GM23338 (cell line): Measurements from ENCODE around the gene ZFR2. TPM values are rescaled to one million over a fixed set of nuclear protein-coding genes. Genes with fewer than 3 reads are reported as not detected.

Experiments
- CREB1 ChIP-seq: fragments of 250-450 bp; sonication (Bioruptor Pico); IDR thresholded peaks from 2 replicates; pipeline ENCODE4 v1.5.0; 2020; ENCODE audit warnings: low read depth, mild to moderate bottlenecking, moderate library complexity
- EZH2phosphoT487 ChIP-seq: fragments of 200-600 bp; sonication (generic); IDR thresholded peaks from one replicate; pipeline ENCODE4 v1.8.1; 2018; ENCODE audit warnings: antibody characterized with exemption; ENCODE audit not compliant: unreplicated experiment
- JUNB ChIP-seq: IDR thresholded peaks from one replicate; pipeline ENCODE4 v1.6.1; 2016; ENCODE audit warnings: antibody characterized with exemption; ENCODE audit not compliant: unreplicated experiment
- POLR2AphosphoS5 ChIP-seq: IDR thresholded peaks from 2 replicates; pipeline ENCODE4 v1.6.1; 2016; ENCODE audit warnings: antibody characterized with exemption, low read depth
- ZNF331 ChIP-seq: fragments of 250-450 bp; sonication (Bioruptor Pico); IDR thresholded peaks from 2 replicates; pipeline ENCODE4 v1.5.0; 2020; ENCODE audit warnings: low read depth, mild to moderate bottlenecking, moderate library complexity
- polyA plus RNA-seq: library from polyadenylated mRNA; unstranded; fragments of >200 nt; fragmentation: Nextera tagmentation; extraction: Ambion mirVana; gene quantifications from 2 replicates; pipeline ENCODE4 v1.2.1, GENCODE V29; 2016
- total RNA-seq: library from RNA; depleted of rRNA; stranded (reverse); fragments of >200 nt; shearing (Covaris generic); gene quantifications from 2 replicates; pipeline ENCODE4 v1.2.3, GENCODE V29; 2014
- TF ChIP-seq, protein P1 (sequence below): fragments of 250-450 bp; sonication (Bioruptor Pico); IDR thresholded peaks from 2 replicates; pipeline ENCODE4 v1.5.0; 2020; ENCODE audit warnings: mild to moderate bottlenecking, moderate library complexity
- TF ChIP-seq, protein P2 (sequence below): IDR thresholded peaks from one replicate; pipeline ENCODE4 v1.6.1; 2018; ENCODE audit warnings: antibody characterized with exemption; ENCODE audit not compliant: unreplicated experiment
- TF ChIP-seq, protein P3 (sequence below): IDR thresholded peaks from 2 replicates; pipeline ENCODE4 v1.6.1; 2016; ENCODE audit warnings: antibody characterized with exemption

ZFR2 gene
- total and polyA plus RNA-seq, 2 experiments from 2014 or later, result 15.8 to 31.3 TPM

DNA sequence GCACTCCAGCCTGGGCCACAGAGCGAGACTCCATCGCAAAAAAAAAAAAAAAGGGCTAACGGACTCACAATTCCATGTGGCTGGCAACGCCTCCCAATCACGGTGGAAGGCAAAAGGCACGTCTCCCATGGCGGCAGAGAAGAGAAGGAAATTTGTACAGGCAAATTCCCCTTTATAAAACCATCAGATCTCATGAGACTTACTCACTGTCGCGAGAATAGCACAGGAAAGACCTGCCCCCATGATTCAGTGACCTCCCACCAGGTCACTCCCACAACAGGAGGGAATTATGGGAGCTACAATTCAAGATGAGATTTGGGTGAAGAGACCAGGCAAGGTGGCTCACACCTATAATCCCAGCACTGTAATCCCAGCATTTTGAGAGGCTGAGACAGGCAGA, 45.4 kb upstream of the ZFR2 start (continued):
- TF ChIP-seq, protein P1, sequence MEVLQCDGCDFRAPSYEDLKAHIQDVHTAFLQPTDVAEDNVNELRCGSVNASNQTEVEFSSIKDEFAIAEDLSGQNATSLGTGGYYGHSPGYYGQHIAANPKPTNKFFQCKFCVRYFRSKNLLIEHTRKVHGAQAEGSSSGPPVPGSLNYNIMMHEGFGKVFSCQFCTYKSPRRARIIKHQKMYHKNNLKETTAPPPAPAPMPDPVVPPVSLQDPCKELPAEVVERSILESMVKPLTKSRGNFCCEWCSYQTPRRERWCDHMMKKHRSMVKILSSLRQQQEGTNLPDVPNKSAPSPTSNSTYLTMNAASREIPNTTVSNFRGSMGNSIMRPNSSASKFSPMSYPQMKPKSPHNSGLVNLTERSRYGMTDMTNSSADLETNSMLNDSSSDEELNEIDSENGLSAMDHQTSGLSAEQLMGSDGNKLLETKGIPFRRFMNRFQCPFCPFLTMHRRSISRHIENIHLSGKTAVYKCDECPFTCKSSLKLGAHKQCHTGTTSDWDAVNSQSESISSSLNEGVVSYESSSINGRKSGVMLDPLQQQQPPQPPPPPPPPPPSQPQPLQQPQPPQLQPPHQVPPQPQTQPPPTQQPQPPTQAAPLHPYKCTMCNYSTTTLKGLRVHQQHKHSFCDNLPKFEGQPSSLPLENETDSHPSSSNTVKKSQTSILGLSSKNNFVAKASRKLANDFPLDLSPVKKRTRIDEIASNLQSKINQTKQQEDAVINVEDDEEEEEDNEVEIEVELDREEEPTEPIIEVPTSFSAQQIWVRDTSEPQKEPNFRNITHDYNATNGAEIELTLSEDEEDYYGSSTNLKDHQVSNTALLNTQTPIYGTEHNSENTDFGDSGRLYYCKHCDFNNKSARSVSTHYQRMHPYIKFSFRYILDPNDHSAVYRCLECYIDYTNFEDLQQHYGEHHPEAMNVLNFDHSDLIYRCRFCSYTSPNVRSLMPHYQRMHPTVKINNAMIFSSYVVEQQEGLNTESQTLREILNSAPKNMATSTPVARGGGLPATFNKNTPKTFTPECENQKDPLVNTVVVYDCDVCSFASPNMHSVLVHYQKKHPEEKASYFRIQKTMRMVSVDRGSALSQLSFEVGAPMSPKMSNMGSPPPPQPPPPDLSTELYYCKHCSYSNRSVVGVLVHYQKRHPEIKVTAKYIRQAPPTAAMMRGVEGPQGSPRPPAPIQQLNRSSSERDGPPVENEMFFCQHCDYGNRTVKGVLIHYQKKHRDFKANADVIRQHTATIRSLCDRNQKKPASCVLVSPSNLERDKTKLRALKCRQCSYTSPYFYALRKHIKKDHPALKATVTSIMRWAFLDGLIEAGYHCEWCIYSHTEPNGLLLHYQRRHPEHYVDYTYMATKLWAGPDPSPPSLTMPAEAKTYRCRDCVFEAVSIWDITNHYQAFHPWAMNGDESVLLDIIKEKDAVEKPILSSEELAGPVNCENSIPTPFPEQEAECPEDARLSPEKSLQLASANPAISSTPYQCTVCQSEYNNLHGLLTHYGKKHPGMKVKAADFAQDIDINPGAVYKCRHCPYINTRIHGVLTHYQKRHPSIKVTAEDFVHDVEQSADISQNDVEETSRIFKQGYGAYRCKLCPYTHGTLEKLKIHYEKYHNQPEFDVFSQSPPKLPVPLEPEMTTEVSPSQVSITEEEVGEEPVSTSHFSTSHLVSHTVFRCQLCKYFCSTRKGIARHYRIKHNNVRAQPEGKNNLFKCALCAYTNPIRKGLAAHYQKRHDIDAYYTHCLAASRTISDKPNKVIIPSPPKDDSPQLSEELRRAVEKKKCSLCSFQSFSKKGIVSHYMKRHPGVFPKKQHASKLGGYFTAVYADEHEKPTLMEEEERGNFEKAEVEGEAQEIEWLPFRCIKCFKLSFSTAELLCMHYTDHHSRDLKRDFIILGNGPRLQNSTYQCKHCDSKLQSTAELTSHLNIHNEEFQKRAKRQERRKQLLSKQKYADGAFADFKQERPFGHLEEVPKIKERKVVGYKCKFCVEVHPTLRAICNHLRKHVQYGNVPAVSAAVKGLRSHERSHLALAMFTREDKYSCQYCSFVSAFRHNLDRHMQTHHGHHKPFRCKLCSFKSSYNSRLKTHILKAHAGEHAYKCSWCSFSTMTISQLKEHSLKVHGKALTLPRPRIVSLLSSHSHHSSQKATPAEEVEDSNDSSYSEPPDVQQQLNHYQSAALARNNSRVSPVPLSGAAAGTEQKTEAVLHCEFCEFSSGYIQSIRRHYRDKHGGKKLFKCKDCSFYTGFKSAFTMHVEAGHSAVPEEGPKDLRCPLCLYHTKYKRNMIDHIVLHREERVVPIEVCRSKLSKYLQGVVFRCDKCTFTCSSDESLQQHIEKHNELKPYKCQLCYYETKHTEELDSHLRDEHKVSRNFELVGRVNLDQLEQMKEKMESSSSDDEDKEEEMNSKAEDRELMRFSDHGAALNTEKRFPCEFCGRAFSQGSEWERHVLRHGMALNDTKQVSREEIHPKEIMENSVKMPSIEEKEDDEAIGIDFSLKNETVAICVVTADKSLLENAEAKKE (CRISPR knock-in tag), result no peak
- TF ChIP-seq POLR2AphosphoS5 (no peak), EZH2phosphoT487 (no peak), ZNF331 (CRISPR knock-in tag) (no peak), JUNB (no peak), CREB1 (CRISPR knock-in tag) (no peak)
- TF ChIP-seq, protein P2, sequence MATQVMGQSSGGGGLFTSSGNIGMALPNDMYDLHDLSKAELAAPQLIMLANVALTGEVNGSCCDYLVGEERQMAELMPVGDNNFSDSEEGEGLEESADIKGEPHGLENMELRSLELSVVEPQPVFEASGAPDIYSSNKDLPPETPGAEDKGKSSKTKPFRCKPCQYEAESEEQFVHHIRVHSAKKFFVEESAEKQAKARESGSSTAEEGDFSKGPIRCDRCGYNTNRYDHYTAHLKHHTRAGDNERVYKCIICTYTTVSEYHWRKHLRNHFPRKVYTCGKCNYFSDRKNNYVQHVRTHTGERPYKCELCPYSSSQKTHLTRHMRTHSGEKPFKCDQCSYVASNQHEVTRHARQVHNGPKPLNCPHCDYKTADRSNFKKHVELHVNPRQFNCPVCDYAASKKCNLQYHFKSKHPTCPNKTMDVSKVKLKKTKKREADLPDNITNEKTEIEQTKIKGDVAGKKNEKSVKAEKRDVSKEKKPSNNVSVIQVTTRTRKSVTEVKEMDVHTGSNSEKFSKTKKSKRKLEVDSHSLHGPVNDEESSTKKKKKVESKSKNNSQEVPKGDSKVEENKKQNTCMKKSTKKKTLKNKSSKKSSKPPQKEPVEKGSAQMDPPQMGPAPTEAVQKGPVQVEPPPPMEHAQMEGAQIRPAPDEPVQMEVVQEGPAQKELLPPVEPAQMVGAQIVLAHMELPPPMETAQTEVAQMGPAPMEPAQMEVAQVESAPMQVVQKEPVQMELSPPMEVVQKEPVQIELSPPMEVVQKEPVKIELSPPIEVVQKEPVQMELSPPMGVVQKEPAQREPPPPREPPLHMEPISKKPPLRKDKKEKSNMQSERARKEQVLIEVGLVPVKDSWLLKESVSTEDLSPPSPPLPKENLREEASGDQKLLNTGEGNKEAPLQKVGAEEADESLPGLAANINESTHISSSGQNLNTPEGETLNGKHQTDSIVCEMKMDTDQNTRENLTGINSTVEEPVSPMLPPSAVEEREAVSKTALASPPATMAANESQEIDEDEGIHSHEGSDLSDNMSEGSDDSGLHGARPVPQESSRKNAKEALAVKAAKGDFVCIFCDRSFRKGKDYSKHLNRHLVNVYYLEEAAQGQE, result no peak
- TF ChIP-seq, protein P3, sequence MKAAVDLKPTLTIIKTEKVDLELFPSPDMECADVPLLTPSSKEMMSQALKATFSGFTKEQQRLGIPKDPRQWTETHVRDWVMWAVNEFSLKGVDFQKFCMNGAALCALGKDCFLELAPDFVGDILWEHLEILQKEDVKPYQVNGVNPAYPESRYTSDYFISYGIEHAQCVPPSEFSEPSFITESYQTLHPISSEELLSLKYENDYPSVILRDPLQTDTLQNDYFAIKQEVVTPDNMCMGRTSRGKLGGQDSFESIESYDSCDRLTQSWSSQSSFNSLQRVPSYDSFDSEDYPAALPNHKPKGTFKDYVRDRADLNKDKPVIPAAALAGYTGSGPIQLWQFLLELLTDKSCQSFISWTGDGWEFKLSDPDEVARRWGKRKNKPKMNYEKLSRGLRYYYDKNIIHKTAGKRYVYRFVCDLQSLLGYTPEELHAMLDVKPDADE, result no peak
